Hepatocyte (in vitro differentiated cells): Measurements from ENCODE around the gene PRMT5. TPM values are rescaled to one million over a fixed set of nuclear protein-coding genes. Genes with fewer than 3 reads are reported as not detected.

ENCODE experiments used
- DNase-seq: peaks from one replicate; pipeline ENCODE4 v3.0.0-alpha.2; 2016; ENCODE audit warnings: low spot score
- H2AFZ ChIP-seq: fragments of 200-600 bp; sonication (generic); 2 replicates; pipeline ENCODE4 v1.6.0; 2016; ENCODE audit warnings: antibody characterized with exemption, mild to moderate bottlenecking
- H3K27ac ChIP-seq: fragments of 200-600 bp; sonication (generic); 2 replicates; pipeline ENCODE4 v1.5.1; 2016; ENCODE audit warnings: mild to moderate bottlenecking
- H3K27me3 ChIP-seq: fragments of 200-600 bp; sonication (generic); 2 replicates; pipeline ENCODE4 v1.6.1; 2016
- H3K36me3 ChIP-seq: fragments of 200-600 bp; sonication (generic); replicated peaks from 2 replicates; pipeline ENCODE4 v1.5.1; 2016; ENCODE audit warnings: low read depth; ENCODE audit not compliant: insufficient read depth
- H3K4me1 ChIP-seq: fragments of 200-600 bp; sonication (generic); 2 replicates; pipeline ENCODE4 v1.5.1; 2016; ENCODE audit warnings: mild to moderate bottlenecking, moderate library complexity; ENCODE audit not compliant: insufficient read depth
- H3K4me2 ChIP-seq: fragments of 200-600 bp; sonication (generic); 2 replicates; pipeline ENCODE4 v1.6.0; 2016
- H3K4me3 ChIP-seq: fragments of 200-600 bp; sonication (generic); 2 replicates; pipeline ENCODE4 v1.5.1; 2016; ENCODE audit warnings: mild to moderate bottlenecking
- H3K79me2 ChIP-seq: fragments of 200-600 bp; sonication (generic); 2 replicates; pipeline ENCODE4 v1.6.0; 2017; ENCODE audit warnings: mild to moderate bottlenecking
- H3K9me2 ChIP-seq: fragments of 200-600 bp; sonication (generic); replicated peaks from 2 replicates; pipeline ENCODE4 v1.6.0; 2017; ENCODE audit warnings: mild to moderate bottlenecking; ENCODE audit not compliant: insufficient read depth
- H3K9me3 ChIP-seq: fragments of 200-600 bp; sonication (generic); 2 replicates; pipeline ENCODE4 v1.5.1; 2016; ENCODE audit warnings: low read depth, mild to moderate bottlenecking
- H4K20me1 ChIP-seq: fragments of 200-600 bp; sonication (generic); 2 replicates; pipeline ENCODE4 v1.6.0; 2016; ENCODE audit warnings: mild to moderate bottlenecking; ENCODE audit not compliant: insufficient read depth, poor library complexity, severe bottlenecking
- EZH2 ChIP-seq: fragments of 200-600 bp; sonication (generic); IDR thresholded peaks from 2 replicates; pipeline ENCODE4 v1.6.1; 2016; ENCODE audit warnings: antibody characterized with exemption, mild to moderate bottlenecking, borderline replicate concordance
- EZH2phosphoT487 ChIP-seq: fragments of 200-600 bp; sonication (generic); IDR thresholded peaks from one replicate; pipeline ENCODE4 v1.6.1; 2018; ENCODE audit warnings: antibody characterized with exemption, mild to moderate bottlenecking, low read depth, moderate library complexity; ENCODE audit not compliant: unreplicated experiment, severe bottlenecking
- WGBS: methylation state at CpG from one replicate; pipeline ENCODE4 v1.1.6; 2016; ENCODE audit warnings: low lambda C conversion rate; ENCODE audit errors: missing lambda C conversion rate; 5-methylcytosine and 5-hydroxymethylcytosine counted together
- polyA plus RNA-seq: library from polyadenylated mRNA; unstranded; fragments of >200 nt; fragmentation: Nextera tagmentation; extraction: Ambion mirVana; gene quantifications from 2 replicates; pipeline ENCODE4 v1.2.1, GENCODE V29; 2016
- total RNA-seq: library from RNA; depleted of rRNA; stranded (reverse); fragments of >200 nt; gene quantifications from 2 replicates; pipeline ENCODE4 v1.2.3, GENCODE V29; 2014
- TF ChIP-seq, protein P1 (sequence below): fragments of 200-600 bp; sonication (generic); IDR thresholded peaks from 2 replicates; pipeline ENCODE4 v1.5.1; 2016; ENCODE audit warnings: antibody characterized with exemption, mild to moderate bottlenecking; ENCODE audit not compliant: poor library complexity

PRMT5 gene
- total and polyA plus RNA-seq, 2 experiments from 2014 or later = 52.2 to 72.3 TPM

DNA sequence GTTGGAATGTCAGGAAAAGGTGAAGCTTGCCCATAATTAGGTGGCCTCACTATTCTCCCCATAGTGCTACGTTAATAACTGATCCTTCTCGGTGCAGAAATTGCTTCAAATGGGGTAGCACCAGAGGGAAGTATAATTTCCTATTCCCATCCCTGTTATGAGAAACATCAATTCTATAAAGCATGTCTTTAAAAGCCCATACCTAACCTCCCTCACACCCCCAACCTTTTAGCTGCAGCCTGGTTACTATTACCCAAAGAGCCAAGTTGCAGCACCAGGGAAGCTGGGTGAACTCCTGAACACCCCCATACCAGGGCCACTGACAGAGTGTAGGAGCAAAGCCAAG, 25.5 kb downstream of the PRMT5 start:
- Histone ChIP-seq H3K9me3 (no peaks in the 10 kb centered on the region), H3K4me1 (peaks cover 4% of the 10 kb centered on the region), H3K27me3 (no peaks in the 10 kb centered on the region), H4K20me1 (no peaks in the 10 kb centered on the region), H2AFZ (no peak overlapping the region), H3K27ac (peak overlapping the region; percentile 72), H3K4me2 (no peak overlapping the region), H3K9me2 (no peaks in the 10 kb centered on the region), H3K79me2 (peaks cover 14% of the 10 kb centered on the region), H3K36me3 (no peaks in the 10 kb centered on the region), H3K4me3 (no peak overlapping the region)
- TF ChIP-seq EZH2phosphoT487 (no peak), EZH2 (no peak)
- WGBS = 91% methylated on average over 2 of the region's 2 CpGs
- DNase-seq = no peak

- Histone ChIP-seq H4K20me1 (no peaks in the 10 kb centered on the region), H3K4me3 (no peak overlapping the region), H3K9me2 (no peaks in the 10 kb centered on the region), H3K79me2 (peaks cover 9% of the 10 kb centered on the region), H3K27me3 (no peaks in the 10 kb centered on the region), H3K4me2 (no peak overlapping the region), H2AFZ (no peak overlapping the region), H3K9me3 (no peaks in the 10 kb centered on the region), H3K27ac (no peak overlapping the region), H3K4me1 (peaks cover 4% of the 10 kb centered on the region), H3K36me3 (no peaks in the 10 kb centered on the region)
- TF ChIP-seq, protein P1, sequence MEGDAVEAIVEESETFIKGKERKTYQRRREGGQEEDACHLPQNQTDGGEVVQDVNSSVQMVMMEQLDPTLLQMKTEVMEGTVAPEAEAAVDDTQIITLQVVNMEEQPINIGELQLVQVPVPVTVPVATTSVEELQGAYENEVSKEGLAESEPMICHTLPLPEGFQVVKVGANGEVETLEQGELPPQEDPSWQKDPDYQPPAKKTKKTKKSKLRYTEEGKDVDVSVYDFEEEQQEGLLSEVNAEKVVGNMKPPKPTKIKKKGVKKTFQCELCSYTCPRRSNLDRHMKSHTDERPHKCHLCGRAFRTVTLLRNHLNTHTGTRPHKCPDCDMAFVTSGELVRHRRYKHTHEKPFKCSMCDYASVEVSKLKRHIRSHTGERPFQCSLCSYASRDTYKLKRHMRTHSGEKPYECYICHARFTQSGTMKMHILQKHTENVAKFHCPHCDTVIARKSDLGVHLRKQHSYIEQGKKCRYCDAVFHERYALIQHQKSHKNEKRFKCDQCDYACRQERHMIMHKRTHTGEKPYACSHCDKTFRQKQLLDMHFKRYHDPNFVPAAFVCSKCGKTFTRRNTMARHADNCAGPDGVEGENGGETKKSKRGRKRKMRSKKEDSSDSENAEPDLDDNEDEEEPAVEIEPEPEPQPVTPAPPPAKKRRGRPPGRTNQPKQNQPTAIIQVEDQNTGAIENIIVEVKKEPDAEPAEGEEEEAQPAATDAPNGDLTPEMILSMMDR = no peak
- TF ChIP-seq EZH2 = no peak
- DNase-seq = no peak
- 93% methylated on average over 7 of the region's 7 CpGs for WGBS
These were observed 27.4 kb downstream of the PRMT5 start for GRCh38 chr14:22901799-22902198.

GRCh38 chr14:22900081-22900799, 28.9 kb downstream of the PRMT5 start:
- Histone ChIP-seq H3K79me2 (peaks cover 3% of the 10 kb centered on the region), H2AFZ (no peak overlapping the region), H3K9me3 (no peaks in the 10 kb centered on the region), H3K36me3 (no peaks in the 10 kb centered on the region), H3K4me3 (no peak overlapping the region), H3K9me2 (no peaks in the 10 kb centered on the region), H3K27ac (peak overlapping the region; percentile 56), H3K27me3 (no peaks in the 10 kb centered on the region), H3K4me2 (no peak overlapping the region), H4K20me1 (no peaks in the 10 kb centered on the region), H3K4me1 (peaks cover 4% of the 10 kb centered on the region)
- WGBS = 38% methylated on average over 3 of the region's 3 CpGs
- TF ChIP-seq, protein P1 = peak; percentile 75
- no peak for TF ChIP-seq EZH2
- DNase-seq = peak; percentile 83

GRCh38 chr14:22898302-22899090, 30.7 kb downstream of the PRMT5 start:
- Histone ChIP-seq H3K9me3 (no peaks in the 10 kb centered on the region), H4K20me1 (no peaks in the 10 kb centered on the region), H3K36me3 (no peaks in the 10 kb centered on the region), H3K4me3 (no peak overlapping the region), H2AFZ (no peak overlapping the region), H3K79me2 (no peaks in the 10 kb centered on the region), H3K27me3 (no peaks in the 10 kb centered on the region), H3K4me1 (peaks cover 4% of the 10 kb centered on the region), H3K9me2 (no peaks in the 10 kb centered on the region), H3K27ac (peak overlapping the region; percentile 44), H3K4me2 (no peak overlapping the region)
- WGBS = 78% methylated on average over 8 of the region's 8 CpGs
- TF ChIP-seq, protein P1 = no peak
- TF ChIP-seq EZH2phosphoT487 = no peak
- DNase-seq = no peak
